HG03469 (cell line): ENCODE data around the gene RICTOR.

ENCODE experiments used
- ATAC-seq: cut with Tn5 transposase; IDR thresholded peaks from one replicate; pipeline ENCODE4 v1.9.1; 2021; ENCODE audit warnings: mild to moderate bottlenecking, moderate library complexity, moderate number of reproducible peaks; ENCODE audit not compliant: unreplicated experiment

RICTOR gene

DNA sequence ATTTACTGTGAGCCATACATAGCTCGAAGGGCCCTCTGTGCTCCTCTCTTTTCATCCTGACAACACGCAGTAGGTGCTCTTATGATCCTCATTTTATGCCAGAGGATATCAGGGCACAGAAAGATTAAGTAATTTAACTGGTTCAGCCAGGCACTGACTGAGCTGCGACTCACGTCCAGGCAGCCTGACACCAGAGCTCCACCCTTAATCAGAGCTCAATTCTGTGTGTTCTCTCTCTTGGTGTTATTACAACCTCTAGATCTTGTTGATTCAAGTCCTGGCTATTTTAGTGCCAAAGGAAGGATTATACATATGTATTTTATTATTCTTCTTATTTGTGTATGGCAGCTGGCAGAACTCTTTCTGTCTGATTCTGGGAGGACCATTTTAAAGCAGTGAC, 168.7 kb downstream of the RICTOR start:
- ATAC-seq = no peak

GRCh38 chr5:38899936-38900335, 174.3 kb downstream of the RICTOR start:
- no peak for ATAC-seq

DNA sequence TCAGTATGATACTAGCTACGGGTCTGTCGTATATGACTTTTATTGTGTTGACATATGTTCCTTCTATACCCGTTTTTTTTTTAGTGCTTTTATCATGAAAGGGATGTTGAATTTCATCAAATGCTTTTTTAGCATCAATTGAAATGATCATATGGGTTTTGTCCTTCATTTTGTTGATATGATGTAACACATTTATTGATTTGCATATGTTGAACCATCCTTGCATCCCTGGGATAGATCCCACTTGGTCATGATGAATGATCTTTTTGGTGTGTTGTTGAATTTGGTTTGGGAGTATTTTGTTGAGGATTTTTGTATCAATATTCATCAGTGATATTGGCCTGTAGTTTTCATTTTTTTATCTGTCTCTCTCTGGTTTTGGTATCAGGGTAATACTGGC, 177.4 kb downstream of the RICTOR start:
- ATAC-seq = no peak

- no peak for ATAC-seq
These were observed 181.8 kb downstream of the RICTOR start for GRCh38 chr5:38892363-38892762.

DNA sequence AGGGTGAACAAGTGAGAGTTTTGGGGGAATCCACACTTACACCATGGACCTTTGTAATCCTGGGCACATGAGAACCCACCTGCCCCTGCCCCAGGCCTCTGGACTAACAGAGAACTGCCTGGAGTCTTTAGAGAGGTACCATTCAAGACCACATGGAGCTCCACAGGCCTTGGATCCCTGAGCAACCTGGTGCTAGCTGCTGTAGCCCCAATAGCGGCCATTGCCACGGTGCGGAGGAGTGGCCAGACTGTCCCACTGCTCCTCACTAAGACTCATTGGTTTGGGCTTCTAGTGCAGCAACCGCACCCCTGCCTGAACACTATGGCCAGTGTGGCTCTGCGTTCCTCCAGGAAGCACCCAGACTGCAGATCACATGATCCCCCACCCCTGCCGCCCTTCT, 182.6 kb downstream of the RICTOR start:
- no peak for ATAC-seq

DNA sequence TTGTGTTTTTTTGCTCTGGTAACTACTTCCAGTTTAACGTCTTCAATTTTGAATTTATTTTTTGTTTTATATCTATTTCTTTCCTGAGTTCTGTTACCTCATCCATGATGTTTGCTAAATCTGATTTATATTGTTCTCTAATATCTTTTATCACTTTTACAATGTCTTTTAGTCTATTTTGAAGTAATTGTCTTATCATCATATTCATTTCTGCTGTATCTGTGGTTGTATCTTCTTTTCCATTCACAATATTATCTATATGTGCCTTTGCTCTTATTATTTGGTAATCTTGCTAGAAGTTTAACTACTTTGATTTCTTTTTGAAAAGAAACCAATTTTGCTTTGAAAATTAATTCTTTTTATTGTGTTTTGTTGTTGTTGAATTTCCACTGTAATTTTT, 184.8 kb downstream of the RICTOR start:
- ATAC-seq = no peak

DNA sequence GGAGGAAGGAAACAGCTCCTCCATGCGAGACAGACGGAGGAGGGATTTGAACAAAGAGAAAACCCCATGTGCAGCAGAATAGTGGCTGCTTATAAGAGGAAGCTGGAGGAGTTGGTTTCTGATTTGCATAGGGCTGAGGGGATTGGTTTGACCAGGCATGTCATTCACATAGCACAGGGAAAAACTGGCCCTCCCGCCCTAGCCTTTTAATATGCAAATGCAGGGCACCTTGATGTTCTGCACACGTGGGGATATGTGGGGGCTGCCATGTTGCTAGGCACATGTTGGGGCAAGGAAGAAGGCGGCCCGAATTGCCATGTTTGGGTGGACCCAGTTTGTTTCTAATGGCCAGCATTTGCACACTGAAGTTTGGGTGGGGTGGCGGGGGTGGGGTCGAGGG, 186.2 kb downstream of the RICTOR start:
- ATAC-seq = no peak
